Suppressor macrophage treated with lipopolysaccharide for 4 hours (primary cell): Measurements from ENCODE around the gene HOMER3.
A peak's percentile ranks its signal among the peaks of the same experiment; 100 is the strongest.
"Not testable (repeated sequence)": the region's sequence is repeated elsewhere in the genome, so short reads cannot be mapped to it uniquely, and the experiment has no call there.

ENCODE experiments used
- DNase-seq: peaks from one replicate; pipeline ENCODE4 v3.0.0-alpha.2; 2020

HOMER3 gene

DNA sequence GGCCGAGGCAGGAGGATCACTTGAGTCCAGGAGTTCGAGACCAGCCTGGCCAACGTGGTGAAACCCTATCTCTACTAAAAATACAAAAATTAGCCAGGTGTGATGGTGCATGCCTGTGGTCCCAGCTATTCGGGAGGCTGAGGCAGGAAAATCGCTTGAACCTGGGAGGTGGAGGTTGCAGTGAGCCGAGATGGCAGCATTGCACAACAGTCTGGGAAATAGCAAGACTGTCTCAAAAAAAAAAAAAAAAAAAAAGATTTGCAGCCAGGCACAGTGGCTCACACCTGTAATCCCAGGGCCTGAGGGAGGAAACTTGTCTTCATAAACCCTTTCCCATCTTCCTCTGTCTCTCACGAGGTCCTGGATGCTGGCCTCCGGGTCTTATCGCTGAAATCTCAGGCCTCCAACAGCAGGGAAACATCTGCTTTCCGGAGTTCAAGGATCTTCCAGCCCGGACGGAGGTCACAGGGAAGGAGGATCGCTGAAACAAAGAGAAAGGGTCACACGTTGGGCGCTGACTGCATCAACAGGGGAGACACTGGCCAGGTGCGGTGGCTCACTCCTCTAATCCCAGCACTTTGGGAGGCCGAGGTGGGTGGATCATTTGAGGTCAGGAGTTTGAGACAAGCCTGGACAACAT is 11.5 kb upstream of the HOMER3 start:
- not testable (repeated sequence) for DNase-seq

DNA sequence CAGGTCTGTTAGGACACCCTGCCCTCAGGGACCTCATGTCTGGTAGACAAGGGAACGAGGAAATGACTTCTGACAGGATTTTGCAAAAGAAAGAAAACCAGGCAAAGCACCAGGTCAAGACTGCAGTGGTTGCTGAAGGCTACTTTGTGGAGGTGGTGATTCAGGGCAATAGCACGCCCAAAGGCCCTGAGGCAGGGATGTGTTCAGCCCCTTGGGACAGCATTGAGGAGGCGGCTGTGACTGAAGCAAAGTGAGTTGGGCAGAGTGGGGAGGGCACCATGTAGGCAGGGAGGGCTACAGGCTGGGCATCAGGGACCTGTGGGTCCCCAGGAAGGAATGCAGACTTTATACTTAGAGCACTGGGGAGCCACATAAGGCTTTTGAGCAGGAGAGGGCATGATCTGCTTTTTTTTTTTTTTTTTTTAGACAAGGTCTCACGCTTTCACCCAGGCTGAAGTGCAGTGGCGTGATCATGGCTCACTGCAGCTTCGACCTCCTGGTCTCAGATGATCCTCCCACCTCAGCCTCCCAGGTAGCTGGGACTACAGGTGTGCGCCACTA is 10.8 kb upstream of the HOMER3 start:
- no peak for DNase-seq

DNA sequence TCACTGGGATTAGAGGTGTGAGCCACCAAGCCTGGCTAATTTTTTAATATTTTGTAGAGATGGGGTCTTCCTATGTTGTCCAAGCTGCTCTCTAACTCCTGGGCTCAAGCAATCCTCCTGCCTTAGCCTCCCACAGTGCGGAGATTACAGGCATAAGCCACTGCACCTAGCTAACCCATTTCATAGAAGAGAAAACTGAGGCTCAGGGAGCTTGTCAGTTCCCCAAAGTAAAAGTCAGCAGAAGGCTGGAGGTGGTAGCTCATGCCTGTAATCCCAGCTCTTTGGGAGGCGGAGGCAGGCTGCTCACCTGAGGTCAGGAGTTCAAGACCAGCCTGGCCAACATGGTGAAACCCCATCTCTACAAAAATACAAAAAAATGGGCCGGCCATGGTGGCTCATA is 8.8 kb upstream of the HOMER3 start:
- no peak for DNase-seq

DNA sequence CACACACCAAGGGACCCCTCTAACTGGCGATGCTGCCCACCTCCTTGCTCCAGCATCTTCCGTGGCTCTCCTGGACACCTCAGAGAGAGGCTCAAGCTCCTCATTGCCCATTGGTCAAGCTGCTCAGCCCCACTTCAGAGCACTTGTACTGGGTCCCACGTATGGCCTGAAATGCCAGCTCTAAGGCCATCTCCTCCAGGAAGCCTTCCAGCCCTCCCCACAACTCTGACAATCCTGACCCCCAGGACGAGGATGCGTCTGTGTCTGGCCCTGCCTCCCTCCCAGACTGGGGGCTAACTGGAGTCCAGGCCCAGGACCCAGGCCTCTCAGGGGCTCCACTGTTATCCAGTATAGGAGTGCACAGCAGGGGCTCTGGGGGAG is 7.9 kb upstream of the HOMER3 start:
- no peak for DNase-seq

DNA sequence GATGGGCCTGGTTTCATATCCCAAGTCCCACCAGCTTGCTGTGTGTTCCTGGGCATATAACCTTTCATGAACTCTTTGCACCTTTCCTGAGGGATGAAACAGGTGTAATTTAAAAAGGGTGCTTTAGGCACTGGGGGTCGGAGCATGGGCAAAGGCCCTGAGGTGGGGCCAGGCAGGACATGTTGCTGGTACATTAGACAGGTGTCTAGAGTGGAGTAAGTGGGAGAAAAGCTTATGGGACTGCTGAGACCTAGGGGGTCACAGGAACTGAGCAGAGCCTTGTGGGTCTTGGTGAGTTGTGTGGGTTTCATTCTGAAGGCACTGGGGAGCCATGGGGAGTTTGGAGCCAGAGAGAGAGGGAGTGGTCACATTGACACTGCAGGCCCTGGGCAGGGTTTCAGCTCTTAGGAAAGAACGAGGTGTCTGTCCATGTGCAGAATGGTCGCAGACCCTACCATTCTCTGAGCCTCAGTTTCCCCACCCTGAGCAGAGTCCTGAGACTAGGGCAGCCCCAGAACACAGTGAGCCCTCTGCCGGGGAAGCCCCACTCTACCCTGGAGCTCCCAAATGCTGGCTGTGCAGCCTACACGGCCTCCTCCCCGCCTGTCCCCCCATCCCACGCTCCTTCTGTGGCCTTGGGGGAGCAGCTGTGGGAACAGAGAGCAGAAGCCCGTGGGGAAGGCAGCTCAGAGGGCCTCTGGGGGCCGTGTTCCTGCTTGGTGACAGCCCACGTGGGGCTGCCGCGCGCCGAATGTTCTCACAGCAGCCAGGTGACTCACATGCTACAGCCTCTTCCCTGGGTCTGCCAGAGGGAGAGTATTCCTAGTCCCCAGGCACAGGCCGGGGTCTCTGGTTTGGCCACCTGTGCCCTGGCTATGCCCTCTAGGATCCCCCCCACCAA is 7.3 kb upstream of the HOMER3 start:
- no peak for DNase-seq

DNA sequence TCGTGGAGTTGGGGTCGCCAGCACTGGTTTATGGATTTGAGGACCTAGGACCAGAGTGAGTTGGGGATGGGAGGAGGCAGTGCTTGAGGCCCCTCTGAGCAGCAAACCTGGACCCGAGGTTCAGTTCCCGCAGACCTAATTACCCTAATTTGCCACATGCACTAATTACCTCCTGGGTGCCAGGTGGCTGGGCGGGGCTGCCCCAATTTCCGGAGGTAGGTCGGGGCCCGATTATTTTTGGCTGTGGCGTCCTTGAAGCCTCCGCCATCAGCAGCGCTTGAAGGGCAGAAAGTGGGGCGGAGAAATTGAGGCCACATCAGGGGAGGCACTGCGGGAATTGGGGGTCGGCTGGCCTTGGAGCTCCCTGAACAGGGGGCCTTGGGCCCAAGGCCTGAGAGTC is 5.9 kb upstream of the HOMER3 start:
- DNase-seq, result no peak

DNA sequence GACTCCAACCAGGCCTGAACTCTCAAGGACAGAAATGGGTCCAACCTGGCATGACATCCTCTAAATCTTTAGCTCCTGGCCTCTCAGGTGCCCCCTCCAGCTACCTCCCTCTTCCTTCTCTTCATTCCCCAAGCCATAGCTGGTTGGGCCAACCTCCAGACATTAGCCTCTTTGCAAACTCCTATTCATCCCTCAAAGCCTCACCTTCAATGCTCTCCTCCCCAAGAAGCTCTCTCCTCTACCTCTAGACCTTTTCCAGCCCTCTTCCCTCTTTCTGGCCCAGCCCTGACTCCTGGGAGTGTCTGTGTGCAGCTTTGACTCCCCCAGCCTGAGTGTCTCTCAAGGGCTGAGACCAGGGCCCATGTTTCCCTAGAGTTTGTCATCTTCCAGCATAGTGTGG is 5.3 kb upstream of the HOMER3 start:
- DNase-seq, result no peak

DNA sequence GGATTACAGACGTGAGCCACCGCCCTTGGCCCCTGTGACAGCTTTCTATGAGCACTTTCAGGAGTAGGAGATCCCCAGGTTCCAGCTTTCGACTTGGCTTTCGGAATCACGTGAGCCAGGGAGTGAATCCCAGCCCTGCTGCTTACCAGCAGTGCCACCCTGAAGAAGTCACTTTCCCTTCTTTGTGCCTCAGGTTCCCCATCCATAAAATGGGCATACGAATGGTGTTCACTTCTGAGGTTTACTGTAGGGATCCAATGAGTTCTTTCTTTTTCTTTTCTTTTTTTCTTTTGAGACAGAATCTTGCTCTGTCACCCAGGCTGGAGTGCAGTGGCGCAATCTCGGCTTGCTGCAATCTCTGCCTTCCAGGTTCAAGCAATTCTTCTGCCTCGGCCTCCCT is 4.3 kb upstream of the HOMER3 start:
- DNase-seq, result no peak

DNA sequence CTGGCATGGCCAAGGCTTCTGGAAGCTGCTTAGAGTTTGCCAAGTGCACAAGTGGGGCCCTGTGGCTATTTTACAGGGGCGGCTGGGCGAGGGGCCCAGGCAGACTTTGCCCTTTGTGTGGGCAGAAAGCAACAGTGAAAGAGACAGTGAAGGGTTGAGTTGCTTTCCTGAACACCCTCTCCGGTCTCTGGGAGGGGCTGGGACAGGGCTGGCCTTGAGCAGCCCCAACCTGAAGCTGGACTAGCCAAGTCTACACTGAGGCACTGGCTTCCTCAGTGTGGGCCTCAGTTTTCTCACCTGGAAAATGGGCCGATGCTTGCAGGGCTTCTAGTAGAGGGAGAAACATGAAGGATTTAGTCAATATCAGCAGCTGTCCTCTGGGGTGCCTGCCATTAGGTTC is 2.4 kb upstream of the HOMER3 start:
- no peak for DNase-seq

DNA sequence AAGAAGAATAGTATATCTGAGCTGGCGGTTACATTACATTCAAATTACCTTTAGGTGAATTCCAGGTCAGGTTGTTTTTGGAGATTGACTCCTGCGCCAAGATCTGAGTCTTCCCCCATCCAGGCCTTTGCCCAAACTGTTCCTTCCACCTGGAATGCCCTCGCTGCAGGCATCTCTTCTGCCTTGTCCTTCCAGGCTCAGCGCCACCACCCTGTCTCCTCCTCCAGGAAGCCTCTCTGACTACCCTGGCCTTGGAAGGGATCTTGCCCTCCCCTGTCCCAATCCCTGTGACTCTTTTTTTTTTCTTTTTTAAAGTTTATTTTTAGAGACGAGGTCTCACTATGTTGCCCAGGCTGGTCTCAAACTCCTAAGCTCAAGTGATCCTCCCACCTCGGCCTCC is 1.7 kb upstream of the HOMER3 start:
- DNase-seq, result no peak

DNA sequence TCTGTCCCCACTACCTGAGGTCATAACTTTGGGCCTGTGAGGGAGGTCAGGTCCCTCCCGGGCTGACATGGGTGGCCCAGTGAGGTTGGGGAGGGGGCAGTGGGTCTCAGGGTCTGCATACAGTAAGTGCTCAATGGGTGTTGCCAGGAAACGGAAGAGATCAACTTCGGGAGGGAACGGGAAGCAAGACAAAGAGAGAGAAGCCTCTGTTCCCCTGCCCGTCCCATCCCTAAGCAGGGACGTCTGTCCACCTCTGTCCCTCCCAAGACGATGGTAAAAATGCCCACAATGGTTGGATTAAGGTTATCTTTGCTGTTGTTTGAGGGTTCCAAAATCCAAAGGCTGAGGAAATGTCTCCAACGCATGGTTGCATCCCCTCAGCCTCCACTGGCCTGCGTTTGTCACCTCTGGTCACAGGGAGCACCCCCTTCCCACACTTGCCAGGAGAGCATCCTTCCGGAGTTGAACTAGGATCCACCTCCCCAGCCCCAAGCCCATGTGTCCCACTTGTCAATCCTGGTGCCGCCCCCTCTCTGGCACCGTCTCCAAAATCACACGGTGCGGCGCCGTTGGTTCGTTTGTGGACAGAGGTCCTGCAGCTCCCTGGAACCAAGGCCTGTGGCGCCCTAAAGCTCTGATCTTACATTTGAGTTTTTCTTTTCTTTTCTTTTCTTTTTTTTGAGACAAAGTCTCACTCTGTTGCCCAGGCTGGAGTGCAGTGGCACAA is 774 bp upstream of the HOMER3 start:
- no peak for DNase-seq

DNA sequence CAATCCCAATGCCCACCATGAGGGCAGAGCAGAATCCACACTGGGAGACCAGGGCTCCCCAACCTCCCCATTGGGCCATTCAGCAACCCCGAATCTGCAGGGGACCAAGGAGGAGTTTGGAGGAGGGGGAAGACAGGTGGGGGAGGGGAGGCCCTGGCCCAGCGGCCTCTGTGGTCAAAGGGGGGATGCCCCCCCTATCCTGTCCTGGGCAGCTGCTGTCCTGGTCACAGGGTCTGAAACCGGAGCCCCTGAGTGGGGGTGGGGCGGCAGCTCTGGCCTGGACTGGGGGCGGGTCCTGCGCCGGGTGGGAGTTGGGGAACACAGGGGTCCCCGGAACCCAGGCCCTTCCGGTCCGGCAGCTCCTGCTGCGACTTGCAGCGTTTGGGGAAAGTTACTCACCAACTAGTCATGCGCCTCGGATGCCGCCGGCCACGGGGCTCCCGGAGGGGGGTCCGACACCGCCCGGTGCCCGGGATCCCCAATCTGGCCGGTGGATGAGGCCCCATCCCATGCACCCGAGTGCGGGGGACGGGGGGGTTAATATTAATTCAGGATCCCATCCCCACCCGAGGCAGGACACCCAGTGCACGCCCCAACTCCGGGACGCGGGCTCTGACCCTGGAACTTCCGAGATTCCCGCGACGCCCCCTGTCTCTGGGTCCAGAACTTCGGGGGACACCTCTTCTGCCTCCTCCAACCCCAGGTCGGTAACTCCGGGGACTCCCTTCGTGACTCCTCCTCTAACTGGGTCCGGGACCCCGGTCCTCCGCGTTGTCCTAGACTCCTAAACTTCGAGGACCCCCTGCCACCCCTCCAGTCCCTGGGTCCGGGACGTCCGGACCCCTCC is 872 bp downstream of the HOMER3 start:
- peak; percentile 46 for DNase-seq

DNA sequence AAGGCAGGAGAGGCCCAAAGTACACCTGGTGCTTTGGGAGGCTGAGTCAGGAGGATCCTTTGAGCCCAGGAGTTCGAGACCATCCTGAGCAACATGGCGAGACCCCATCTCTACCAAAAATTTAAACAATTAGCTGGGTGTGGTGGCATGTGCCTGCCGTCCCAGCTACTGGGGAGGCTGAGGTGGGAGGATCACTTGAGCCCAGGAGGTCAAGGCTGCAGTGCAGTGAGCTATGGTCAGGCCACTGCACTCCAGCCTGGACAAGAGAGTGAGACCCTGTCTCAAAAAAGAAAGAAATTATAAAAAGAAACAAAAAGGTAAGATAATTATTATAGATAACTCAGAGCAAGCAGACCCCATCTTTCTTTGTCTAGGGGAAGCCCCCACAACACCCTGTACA is 1.9 kb downstream of the HOMER3 start:
- no peak for DNase-seq

DNA sequence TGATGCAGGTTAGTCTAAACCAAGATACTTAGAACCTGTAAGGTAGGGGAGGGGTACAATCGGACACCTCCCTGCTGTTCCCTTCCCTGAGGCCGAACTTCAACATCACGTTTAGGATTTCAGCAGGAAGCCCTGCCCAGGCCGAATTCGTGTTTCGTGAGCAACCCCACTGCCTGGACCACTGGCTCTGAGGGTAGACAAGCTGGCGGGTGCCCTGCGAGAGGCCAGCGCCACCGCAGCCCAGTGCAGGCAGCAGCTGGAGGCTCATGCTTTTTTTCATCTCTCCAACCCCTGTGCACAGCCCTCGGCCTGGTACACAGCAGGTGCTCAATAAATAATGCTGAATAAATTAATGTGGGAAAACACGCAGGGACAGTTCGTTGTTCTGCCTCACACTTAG is 7.7 kb downstream of the HOMER3 start:
- DNase-seq, result no peak

DNA sequence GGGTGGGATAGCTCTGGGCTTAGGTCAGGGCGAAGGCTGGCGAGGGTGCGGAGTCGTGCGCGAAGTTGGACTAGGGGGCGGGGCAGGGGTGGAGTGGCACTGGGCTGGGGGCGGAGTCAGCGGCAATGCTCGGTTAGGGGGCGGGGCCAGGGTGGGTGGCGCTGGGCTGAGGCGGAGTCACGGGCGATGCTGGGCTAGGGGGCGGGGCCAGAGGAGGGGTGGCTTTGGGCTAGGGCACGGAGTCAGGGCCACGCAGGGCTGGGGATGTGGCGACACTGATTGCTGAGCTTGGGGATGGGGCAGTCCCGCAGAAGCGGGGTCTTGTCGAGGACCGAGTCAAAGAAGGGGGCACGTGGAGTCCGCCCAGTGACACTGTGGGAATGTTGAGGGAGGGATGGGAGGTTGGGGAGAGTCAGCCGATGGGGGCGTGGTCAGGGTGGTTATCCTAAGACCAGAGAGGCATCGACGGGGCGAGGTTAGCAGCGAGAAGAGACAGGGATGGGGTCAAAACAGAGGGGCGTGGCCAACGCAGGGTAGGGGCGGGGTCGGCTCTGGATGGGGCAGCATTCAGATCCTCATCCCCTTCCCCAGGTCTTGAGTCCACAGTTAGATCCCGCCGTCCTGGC is 8.7 kb downstream of the HOMER3 start:
- peak; percentile 92 for DNase-seq

DNA sequence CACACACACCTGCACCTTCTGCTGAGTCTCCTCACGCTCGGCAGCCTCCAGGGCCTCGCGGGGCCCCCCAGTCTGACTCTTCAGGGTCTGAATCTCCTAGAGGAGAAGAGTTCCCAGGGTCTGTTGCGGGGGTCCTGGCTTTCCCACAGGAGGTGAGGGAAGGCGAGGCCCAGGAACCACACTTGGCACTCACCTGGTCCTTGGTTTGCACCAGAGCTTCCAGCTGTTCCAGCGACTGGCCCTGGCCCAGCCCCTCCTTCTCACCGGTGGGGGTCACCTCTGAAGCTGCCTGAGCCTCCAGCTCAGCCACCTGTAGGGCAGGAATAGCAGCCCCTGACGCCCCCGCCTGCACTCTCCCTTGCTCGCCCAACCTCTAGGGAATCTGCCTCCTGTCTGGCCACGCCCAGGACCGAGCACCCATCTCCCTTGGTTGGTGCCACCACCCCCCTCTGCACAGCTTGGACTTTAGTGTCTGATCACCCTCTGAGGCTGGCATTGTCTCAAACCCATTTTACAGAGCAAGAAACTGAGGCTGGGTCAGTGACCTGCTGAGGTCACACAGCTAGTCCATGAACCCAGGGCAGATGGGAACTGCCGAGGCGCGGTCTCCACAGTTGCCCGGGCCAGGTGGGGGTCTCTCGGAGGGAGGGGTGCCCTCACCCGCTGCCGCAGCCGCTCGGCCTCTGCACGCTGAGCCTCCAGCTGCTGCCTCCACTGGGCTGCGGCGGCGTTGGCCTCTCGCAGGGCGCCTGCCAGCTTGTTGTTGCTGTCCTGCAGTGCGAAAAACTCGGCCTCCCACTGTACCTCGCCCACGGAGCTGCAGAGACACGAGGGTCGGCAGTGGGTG is 9.5 kb downstream of the HOMER3 start:
- DNase-seq, result no peak

DNA sequence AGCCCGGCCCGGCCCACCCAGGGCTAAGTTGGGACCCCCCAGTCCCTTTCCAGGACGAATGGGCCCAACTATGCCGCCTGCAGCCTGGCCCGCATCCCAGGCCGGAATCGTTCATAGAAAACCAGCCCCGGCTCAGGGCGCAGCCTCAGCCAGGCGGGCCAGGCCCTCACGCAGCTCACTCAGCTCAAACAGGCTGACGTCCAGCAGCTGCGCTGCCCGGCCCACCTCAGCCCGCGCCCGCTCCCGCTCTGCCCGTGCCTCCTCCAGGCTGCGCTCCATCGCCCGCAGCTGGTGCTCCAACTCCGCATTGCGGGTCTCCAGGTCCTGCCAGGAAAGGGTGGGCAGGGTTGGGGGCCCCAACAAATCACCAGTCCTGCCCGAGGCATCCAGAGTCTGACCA is 11.7 kb downstream of the HOMER3 start:
- no peak for DNase-seq

DNA sequence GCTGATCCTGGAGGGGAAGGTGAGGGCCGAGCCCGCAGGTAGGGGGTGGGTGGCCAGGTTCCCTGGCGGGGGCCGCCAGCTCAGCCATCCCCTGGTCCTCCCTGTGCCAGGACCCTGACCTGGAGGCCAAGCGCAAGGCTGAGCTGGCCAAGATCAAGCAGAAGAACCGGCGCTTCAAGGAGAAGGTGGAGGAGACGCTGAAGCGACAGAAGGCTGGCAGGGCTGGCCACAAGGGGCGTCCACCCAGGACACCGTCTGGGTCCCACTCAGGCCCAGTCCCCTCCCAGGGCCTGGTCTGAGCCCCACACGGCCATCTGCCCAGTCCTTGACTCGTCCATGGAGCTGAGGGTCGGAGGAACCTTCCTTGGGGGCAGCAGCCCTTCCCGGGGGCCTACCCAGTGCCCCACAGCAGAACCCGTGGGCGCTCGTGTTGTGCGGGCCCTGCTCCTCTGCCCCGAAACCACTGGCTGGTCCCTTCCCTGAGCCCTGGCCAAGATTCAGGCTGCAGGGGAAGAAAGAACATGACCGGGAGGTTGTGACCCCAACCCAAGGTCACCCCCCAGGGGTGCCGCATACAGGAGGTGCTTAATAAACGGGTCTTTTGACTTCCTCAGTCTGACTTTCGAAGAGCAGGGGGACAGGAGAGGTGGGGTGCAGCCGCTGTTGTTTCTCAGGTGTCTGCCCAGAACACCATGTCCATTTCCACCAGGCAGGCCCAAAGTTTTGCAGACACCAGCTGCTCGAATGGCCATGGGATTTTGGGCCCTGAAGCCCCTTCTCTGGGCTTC is 12.8 kb downstream of the HOMER3 start:
- DNase-seq, result no peak

DNA sequence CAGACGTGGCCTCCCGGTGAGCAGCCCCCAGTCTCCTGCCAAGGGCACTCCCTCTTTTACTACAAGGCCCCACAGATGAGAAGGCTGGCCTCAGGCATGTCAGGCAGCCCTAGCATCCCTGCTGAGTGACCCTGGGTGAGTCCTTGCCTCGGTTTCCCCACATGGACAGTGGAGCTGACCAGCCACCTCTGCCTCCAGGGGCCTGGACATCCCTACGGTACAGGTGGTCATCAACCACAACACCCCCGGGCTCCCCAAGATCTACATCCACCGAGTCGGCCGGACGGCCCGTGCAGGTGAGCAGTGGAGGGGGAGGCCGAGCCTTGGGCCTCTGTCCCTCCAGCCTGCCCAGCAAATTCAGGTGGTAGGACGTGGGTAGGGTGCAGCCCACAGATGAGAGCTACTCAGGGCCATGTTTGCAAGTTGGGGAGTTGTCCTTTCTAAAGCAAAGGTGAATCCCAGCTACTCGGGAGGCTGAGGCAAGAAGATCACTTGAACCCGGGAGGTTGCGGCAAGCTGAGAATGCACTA is 16.3 kb downstream of the HOMER3 start:
- DNase-seq, result no peak
